Upper lobe of right lung (tissue), 1 donor: ENCODE measurements around the gene NTNG2. TPM values are rescaled to one million over a fixed set of nuclear protein-coding genes. Genes with fewer than 3 reads are reported as not detected.

ENCODE experiments used
- ATAC-seq: fragments of 200-7000 bp; cut with Tn5 transposase; one replicate; pipeline ENCODE4 v1.9.1; 2020; ENCODE audit warnings: mild to moderate bottlenecking, moderate library complexity
- DNase-seq: peaks from one replicate; pipeline ENCODE4 v3.0.0-alpha.2; 2020
- H3K27ac ChIP-seq: fragments of 200-600 bp; one replicate; pipeline ENCODE4 v1.8.0; 2022
- H3K27me3 ChIP-seq: fragments of 200-600 bp; one replicate; pipeline ENCODE4 v1.8.0; 2022; ENCODE audit warnings: mild to moderate bottlenecking
- H3K36me3 ChIP-seq: fragments of 200-600 bp; one replicate; pipeline ENCODE4 v1.8.0; 2022
- H3K4me1 ChIP-seq: fragments of 200-600 bp; one replicate; pipeline ENCODE4 v1.8.0; 2022
- H3K4me3 ChIP-seq: fragments of 200-600 bp; one replicate; pipeline ENCODE4 v1.8.0; 2022; ENCODE audit warnings: mild to moderate bottlenecking
- H3K9me3 ChIP-seq: fragments of 200-600 bp; one replicate; pipeline ENCODE4 v1.8.0; 2022
- CTCF ChIP-seq: fragments of 200-600 bp; IDR thresholded peaks from one replicate; pipeline ENCODE4 v1.8.0; 2022; ENCODE audit warnings: antibody characterized with exemption
- intact Hi-C: fragments of 100-400 bp; cut with DNase I; formaldehyde crosslinking; loops from one replicate; pipeline ENCODE4 v1.11.0; 2022
- total RNA-seq: library from RNA; stranded (reverse); fragmentation: NEBNext Ultra II Directional; extraction: Animal tissue kit (Norgen Biotek cat#: 25700); gene quantifications from one replicate; pipeline ENCODE4 v1.2.1, GENCODE V29; 2021
- donor health status: DM: no; HTN: yes; CAD: no; lungs with severe emphysema.

Gene NTNG2
- total RNA-seq, 1 donor from 2014 or later: 7.6 TPM

DNA sequence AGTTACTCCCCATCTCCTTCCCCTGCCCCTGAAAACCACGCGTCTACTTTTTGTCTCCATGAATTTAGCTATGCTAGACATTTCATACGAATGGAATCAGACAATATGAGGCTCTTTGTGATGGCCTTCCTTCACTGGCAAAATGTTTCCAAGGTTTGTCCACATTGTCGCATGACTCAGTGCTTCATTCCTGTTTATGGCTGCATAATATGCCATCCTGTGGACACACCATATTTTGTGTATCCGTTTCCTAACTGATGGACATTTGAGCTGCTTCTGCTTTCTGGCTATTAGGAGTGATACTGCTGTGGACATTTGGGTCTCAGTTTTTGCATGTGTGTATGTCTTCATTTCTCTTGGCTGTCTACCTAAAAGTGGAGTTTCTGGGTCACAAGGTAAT, 14.5 kb downstream of the NTNG2 start:
- H3K9me3 ChIP-seq: no peaks in the 10 kb centered on the region
- no peak for ATAC-seq
- H3K36me3 ChIP-seq: no peaks in the 10 kb centered on the region
- H3K27ac ChIP-seq: no peak overlapping the region
- peaks cover 8% of the 10 kb centered on the region for H3K27me3 ChIP-seq
- H3K4me1 ChIP-seq: no peaks in the 10 kb centered on the region
- intact Hi-C loops: no loop called here
- no peak overlapping the region for H3K4me3 ChIP-seq
- no peak for TF ChIP-seq CTCF
- DNase-seq: no peak

GRCh38 chr9:132181796-132182313, 20.0 kb downstream of the NTNG2 start:
- DNase-seq: no peak
- no peak for TF ChIP-seq CTCF
- no peaks in the 10 kb centered on the region for H3K4me1 ChIP-seq
- ATAC-seq: no peak
- H3K4me3 ChIP-seq: no peak overlapping the region
- H3K9me3 ChIP-seq: no peaks in the 10 kb centered on the region
- H3K27me3 ChIP-seq: peaks cover 20% of the 10 kb centered on the region
- intact Hi-C loops: no loop called here
- no peak overlapping the region for H3K27ac ChIP-seq
- H3K36me3 ChIP-seq: no peaks in the 10 kb centered on the region

DNA sequence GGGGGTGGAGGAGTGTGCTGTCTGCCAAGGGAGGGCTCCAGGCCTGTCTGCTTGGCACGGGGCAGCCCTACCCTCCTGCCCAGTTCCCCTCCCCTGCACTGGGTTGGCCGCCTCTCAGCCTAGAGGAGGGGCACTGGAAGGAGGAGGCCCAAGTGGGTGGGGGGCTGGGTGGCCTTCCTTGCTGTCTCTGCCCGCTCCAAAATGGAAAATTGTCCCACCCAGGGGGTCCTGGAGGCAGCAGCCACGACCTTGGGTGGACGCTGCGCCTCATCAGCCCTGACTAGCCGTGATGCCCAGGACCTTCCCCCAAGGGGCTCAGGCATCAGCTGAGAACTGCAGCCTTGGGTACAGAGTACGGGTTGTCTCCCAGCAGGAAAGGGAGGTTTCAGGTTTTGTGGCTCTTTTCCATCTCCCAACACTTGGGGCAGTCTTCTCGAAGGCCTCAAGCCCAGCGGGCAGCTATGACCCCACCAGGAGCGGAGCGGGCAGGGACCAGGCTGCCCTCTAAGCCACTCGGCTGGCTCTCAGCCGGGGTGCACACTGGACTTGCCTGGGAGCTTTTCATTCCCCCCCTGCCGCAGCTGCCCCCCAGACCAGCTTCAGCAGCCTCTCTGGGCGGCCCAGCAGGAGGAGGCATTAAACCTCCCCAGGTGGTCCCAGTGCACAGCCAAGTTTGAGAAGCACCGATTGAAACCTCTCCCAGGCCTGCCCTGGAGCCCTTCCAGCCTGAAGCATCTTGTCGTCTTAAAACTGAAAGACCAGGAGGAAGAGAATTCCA, 20.6 kb downstream of the NTNG2 start:
- intact Hi-C loops: no loop called here
- Histone ChIP-seq H3K36me3 (no peaks in the 10 kb centered on the region), H3K9me3 (no peaks in the 10 kb centered on the region), H3K27ac (no peak overlapping the region), H3K4me3 (no peak overlapping the region), H3K4me1 (no peaks in the 10 kb centered on the region), H3K27me3 (peaks cover 20% of the 10 kb centered on the region)
- DNase-seq (no peak), ATAC-seq (peak; percentile 30)
- no peak for TF ChIP-seq CTCF

DNA sequence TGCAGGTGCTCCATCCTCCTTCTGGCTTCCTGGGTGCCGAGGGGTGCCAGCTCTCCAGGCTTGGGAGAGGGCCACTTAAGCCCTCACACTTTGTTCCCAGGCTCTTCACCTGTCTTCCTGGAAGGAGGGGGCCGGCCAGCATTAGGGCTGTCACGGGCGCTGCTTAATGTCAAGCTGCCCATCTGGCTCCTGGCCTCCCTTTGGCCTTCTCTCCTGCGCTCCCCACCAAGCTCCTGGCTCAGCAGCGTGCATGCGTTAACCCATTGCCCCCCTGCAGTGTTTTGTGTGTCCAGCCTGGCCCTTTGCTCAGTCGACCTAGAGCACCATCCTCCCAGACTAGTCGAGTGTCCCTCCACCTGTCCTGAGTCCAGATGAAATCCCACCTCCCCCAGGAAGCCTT, 21.3 kb downstream of the NTNG2 start:
- peaks cover 26% of the 10 kb centered on the region for H3K27me3 ChIP-seq
- H3K4me1 ChIP-seq: no peaks in the 10 kb centered on the region
- H3K27ac ChIP-seq: no peak overlapping the region
- no peaks in the 10 kb centered on the region for H3K36me3 ChIP-seq
- no peaks in the 10 kb centered on the region for H3K9me3 ChIP-seq
- no peak overlapping the region for H3K4me3 ChIP-seq
- no peak for TF ChIP-seq CTCF
- DNase-seq (no peak), ATAC-seq (peak; percentile 6)
- intact Hi-C loops: no loop called here

- Histone ChIP-seq H3K27ac (no peak overlapping the region), H3K4me3 (no peak overlapping the region), H3K36me3 (no peaks in the 10 kb centered on the region), H3K9me3 (no peaks in the 10 kb centered on the region), H3K4me1 (no peaks in the 10 kb centered on the region), H3K27me3 (peaks cover 31% of the 10 kb centered on the region)
- intact Hi-C loops: no loop called here
- no peak for DNase-seq
- no peak for ATAC-seq
- no peak for TF ChIP-seq CTCF
Measured at GRCh38 chr9:132183715-132184114, 21.9 kb downstream of the NTNG2 start.
